GM18909 (cell line): Measurements from ENCODE around the gene ZDHHC6.
"Not testable (repeated sequence)": the region's sequence is repeated elsewhere in the genome, so short reads cannot be mapped to it uniquely, and the experiment has no call there.

Experiments used
- ATAC-seq: cut with Tn5 transposase; IDR thresholded peaks from one replicate; pipeline ENCODE4 v1.9.1; 2021; ENCODE audit warnings: mild to moderate bottlenecking; ENCODE audit not compliant: unreplicated experiment, poor library complexity

Gene ZDHHC6

GRCh38 chr10:112446855-112447619, at the start of gene ZDHHC6, which contains the start of gene VTI1A:
TSS of gene ZDHHC6 (minus strand) at chr10:112446914. CDS start at chr10:112445436, 1,478 bp downstream.
TSS of gene VTI1A (plus strand) at chr10:112447215. CDS start at chr10:112447374, 159 bp downstream.
- ATAC-seq, result peak; percentile 96

GRCh38 chr10:112492736-112493135, 46.0 kb upstream of the ZDHHC6 start:
- ATAC-seq, result no peak

- ATAC-seq, result no peak
Measured at GRCh38 chr10:112491144-112491543, 44.4 kb upstream of the ZDHHC6 start.

GRCh38 chr10:112490545-112490944, 43.8 kb upstream of the ZDHHC6 start:
- ATAC-seq, result no peak

- ATAC-seq, result no peak
Measured at GRCh38 chr10:112487964-112488363, 41.2 kb upstream of the ZDHHC6 start.

- no peak for ATAC-seq
Measured at GRCh38 chr10:112484399-112484798, 37.7 kb upstream of the ZDHHC6 start.

GRCh38 chr10:112481602-112482001, 34.9 kb upstream of the ZDHHC6 start:
- no peak for ATAC-seq

- no peak for ATAC-seq
Measured at GRCh38 chr10:112475575-112476218, 29.0 kb upstream of the ZDHHC6 start.

- ATAC-seq, result peak; percentile 62
Measured at GRCh38 chr10:112471878-112472487, 25.3 kb upstream of the ZDHHC6 start.

- ATAC-seq, result no peak
Measured at GRCh38 chr10:112467541-112468075, 20.9 kb upstream of the ZDHHC6 start.

- no peak for ATAC-seq
Measured at GRCh38 chr10:112466802-112467201, 20.1 kb upstream of the ZDHHC6 start.

- no peak for ATAC-seq
Measured at GRCh38 chr10:112465299-112465883, 18.7 kb upstream of the ZDHHC6 start.

- ATAC-seq, result not testable (repeated sequence)
Measured at GRCh38 chr10:112464074-112464473, 17.4 kb upstream of the ZDHHC6 start.

- no peak for ATAC-seq
Measured at GRCh38 chr10:112461029-112461887, 14.5 kb upstream of the ZDHHC6 start.

- no peak for ATAC-seq
Measured at GRCh38 chr10:112460366-112460765, 13.7 kb upstream of the ZDHHC6 start.

GRCh38 chr10:112456533-112456932, 9.8 kb upstream of the ZDHHC6 start:
- ATAC-seq, result no peak

GRCh38 chr10:112454910-112455779, 8.4 kb upstream of the ZDHHC6 start:
- no peak for ATAC-seq

GRCh38 chr10:112448888-112449287, 2.2 kb upstream of the ZDHHC6 start:
- ATAC-seq, result no peak

GRCh38 chr10:112447620-112447928, 860 bp upstream of the ZDHHC6 start:
- no peak for ATAC-seq
